NCI-H1694 (cell line): ENCODE measurements around the gene ABHD6.
"Not testable (repeated sequence)": the region's sequence is repeated elsewhere in the genome, so short reads cannot be mapped to it uniquely, and the experiment has no call there.

Experiments
- DNase-seq: peaks from one replicate; lab custom pipeline; 2025; lab: John Stamatoyannopoulos, UW

ABHD6 gene

DNA sequence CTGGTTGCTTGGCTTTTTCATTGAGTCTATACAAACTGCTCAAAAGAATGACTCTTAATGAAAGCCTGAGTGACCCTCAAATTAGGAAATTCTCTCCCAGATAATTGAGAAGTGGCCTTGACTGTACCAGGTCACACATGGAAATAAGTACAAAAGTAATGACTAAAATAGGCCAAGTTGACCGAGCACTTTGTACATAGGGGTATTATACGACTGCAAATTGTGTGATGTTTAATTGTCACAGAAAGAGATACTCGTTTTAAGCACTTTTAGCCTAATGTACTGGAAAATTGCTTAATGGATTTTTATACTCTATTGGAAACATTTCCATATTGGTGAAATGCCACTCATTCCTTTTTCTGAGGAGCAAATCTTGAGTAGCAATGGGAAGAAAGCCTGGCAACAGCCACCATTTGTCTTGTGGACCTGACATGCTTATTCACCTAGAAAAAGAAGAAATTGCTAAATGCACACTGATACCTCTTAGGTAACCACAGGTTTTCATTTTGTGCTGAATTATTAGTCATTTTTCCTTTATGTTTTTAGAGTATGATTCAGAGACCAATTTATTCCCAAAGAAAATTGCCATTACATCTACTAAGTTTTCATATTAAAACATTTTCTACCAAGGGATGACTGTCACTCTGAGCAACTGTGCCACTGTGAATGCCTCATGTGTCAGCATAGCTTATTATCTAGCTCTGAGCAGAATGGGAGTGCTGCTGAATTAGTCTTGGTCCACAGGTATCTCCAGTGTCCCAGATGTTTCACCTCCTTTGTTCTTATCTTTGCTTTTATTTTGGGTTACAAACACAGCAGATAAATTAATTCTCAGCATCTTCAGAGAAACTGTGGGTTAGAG, 86.2 kb downstream of the ABHD6 start:
- no peak for DNase-seq

DNA sequence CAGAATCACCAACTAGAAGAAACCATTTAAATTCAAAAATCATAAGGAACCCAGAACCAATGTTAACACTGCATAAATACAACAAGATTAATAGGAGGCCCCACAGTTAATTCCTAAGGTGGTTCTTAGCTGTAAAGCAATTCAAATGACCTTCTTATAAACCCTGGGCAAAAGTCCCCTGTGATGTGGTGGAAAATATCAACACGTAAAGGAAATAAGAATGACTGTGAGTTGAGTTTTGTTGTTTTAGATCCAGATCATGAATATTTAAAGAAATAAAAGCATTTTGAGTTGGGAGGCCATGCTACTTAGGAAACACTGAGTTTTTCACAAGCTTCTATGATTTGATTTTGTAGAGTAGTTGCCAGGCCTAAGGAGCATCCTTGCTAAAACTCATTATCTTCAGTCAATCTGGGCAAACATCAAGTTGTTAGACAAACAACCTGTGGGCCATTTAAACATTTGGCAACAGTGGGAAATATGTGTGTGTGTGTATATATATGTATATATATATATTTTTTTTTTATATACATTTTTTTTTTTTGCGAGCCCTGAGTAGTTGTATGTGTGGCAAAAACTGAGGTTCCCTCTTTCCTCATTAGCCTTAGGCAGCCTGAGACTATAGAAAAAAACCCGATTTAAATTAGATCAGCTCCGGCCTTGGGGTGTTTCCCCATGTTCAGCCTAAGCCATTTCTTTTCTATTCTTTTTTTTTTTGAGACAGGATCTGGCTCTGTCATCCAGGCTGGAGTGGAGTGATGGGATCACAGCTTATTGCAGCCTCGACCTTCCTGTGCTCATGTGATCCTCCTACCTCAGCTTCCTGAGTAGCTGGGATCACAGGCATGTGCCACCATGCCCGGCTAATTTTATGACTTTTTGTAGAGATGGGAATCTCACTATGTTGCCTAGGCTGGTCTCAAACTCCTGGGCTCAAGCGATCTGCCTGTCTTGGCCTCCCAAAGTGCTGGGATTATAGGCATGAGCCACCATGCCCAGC, 87.1 kb downstream of the ABHD6 start:
- DNase-seq: no peak

DNA sequence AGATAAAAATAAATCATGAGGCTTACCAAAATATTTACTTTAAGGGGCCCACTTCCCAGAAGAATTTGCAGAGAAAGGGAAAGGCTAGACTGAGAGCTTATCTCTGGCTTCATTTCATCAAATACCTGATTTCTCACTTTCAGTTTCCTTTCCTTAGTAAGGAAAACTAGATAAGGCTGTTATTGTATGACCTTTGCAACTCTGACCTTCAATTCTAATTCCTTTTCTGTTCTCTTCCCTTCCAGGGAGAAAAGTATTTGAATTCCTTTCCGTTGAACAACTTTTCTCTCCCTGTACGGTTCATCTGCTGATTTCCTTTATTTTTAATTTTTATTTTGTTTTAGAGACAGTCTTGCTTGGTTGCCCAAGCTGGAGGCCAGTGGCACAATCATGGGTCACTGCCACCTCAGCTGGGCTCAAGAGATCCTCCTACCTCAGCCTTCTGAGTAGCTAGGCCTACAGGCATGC, 88.0 kb downstream of the ABHD6 start:
- DNase-seq: no peak

DNA sequence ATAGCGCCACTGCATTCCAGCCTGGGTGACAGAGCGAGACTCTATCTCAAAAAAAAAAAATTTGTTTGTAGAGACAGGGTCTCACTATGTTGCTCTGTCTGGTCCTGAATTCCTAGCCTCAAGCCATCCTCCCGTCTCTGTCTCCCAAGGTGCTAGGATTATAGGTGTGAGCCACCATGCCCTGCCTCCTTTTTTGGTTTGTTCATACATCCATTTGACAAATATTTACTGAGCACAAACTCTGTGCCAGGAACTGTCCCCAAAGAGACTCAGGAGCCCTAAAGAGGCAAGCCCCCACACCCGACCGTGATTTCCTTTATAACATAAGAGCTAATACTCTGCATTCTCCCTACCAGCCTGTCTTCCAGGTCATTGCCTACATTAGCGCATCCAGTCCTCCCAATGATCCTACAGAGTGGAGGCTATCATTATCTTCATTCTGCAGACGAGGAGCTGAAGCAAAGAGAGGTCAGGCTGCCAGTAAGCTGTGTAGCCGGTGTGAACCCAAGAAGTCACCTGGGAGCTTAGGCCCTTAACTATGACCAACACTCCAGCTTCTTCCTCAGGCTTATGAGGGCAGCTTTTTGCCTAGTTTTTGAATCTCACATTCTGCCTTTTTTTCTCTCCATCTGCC, 88.8 kb downstream of the ABHD6 start:
- no peak for DNase-seq

DNA sequence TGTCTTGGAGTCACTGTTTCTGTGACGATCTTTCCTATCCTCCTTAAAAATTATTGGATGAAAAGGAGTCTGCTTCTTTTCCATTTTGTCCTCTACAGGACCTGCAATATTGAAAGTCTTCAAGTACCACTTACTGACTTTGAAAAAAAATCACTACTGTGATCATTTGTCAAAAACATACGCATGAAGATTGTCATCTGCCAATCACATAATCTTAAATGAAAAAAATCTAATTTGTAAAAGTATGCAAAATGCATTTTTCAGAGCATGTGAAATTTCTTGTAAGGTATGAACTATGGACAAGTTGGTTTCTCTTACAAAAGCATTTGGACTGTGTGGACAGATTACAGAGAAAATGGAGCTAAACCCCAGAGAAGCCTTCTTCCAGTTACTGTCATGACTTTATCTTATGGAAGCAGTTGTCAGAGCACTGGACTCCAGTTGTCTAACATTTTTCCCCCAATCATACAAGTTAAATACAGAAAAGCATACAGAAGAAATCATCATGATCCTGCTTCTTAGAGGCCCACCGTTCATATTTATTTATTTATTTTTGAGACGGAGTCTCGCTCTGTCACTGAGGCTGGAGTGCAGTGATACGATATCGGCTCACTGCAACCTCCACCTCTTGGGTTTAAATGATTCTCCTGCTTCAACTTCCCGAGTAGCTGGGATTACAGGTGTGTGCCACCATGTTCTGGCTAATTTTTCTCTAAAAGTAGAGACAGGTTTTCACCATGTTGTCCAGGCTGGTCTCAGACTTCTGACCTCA, 91.7 kb downstream of the ABHD6 start:
- no peak for DNase-seq

DNA sequence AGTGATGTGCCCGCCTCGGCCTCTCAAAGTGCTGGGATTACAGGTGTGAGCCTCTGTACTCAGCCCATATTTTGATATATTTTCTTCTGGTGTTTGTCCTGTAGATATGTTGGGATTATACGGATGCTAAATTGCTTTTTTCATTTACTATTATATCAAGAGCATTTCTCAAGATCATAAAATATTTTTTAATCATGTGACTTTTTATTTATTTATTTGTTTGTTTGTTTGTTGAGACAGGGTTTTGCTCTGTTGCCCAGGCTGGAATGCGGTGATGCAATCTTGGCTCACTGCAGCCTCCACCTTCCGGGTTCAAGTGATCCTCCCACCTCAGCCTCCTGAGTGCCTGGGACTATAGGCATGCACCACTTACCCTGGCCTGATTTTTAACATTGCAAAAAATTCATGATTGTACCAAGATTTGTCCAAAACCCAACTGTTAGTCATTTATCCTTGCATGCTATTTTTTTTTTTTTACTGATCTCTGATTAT, 92.4 kb downstream of the ABHD6 start:
- DNase-seq: no peak

DNA sequence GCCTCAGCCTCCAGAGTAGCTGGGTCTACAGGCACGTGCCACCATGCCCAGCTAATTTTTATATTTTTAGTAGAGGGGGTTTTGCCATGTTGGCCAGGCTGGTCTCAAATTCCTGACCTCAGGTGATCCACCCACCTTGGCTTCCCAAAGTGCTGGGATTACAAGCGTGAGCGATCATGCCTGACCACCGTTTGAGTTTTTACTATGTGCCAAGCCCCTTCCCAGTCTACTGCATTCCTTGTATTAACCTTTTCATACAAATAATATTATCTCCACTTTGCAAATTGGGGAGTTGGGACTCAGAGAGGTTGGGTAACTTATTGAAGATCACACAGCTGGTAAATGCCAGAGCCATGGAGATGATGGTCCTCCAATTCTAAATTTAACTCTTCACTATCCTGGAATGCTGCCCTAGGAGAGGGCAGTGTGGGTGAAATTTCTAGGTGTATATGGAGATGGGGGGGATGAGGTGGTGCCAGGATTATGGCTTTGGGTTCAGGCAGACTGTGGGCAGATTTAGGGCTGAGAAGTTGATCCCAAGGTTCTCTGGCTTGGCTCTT, 94.1 kb downstream of the ABHD6 start:
- no peak for DNase-seq

DNA sequence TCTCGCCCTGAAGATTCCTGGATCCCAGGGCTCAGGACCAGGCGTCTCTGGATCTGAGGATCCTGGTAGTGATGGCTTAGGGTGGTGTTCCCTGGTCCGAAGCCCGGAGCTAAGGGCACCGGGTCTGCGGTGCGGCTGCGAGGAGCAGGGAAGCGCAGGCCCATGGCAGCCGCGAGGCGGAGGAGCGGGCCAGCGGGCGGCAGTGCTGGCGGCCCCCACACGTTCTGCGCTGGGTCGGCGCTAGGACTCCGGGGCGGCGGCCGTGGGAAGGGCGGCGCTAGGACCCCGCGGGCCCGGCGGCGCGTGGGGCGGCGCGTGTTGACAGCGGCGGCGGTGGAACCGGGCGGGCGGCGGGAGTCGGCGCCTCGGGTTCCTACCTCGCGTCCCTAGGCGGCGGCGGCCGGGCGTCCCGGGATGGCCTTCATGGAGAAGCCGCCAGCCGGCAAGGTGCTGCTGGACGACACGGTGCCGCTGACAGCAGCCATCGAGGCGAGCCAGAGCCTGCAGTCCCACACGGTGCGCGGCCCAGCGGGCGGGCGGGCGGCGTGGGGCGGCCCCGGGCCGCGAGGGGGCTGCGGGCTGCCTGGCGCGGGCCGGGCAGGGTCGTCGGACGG, 95.1 kb downstream of the ABHD6 start, which contains the start of gene PXK:
Gene PXK (plus strand): TSS at position 318 of the 614 bp plus-strand sequence. CDS start 97 bp downstream, at position 415.
- DNase-seq: no peak

DNA sequence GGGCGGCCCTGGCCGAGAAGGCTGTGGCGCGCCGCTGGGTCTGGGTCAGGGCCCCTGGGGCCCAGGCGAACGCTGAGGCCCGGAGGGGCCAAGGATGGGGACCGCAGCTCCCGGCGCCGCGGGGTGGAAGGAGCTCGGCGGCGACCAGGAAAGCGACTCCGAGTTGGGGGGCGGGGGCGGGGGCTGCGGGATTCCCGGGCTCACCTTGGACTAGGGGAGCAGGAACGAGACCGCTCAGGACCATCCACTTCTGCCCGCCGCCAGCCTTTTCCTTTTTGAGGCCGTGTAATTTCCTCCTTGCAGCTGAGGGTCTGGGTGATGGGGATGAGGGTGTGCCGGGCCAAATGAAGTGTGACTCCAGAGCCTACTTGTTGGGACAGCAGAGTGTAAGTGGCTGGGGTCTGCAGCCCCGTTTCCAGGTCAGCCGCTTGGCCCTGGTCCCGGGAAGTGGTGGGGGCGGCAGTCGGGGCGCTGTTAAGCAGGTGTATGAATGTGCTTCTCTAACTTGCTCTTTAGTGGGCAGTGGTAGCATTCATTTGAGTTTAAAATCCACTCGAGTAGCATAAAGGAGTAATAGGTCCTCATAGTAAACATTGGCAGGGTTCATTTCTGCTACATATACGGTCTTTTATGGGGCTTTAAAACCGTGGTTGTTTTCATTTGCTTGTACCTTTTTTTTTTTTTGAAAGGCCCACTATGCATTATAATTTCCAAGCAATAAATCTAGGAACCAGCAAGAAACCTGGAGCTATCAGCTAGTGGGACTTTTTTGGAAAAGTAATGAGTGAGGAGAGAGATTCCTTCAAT, 95.8 kb downstream of the ABHD6 start:
- DNase-seq: no peak

DNA sequence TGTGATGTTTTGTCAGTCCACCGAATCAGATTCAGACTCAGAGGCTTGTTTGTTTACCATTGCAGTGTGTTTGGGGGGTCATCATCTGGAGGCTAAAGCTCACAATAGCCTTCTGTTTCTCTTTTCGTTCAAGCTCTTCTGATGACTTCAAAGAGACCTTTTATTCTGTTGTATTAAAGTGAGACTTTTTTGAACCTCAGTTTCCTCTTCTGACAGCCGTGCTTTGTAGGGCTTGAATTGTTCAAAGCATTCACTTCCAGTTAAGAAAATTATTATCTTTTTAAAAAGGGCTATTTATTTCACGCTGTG, 96.4 kb downstream of the ABHD6 start:
- no peak for DNase-seq

DNA sequence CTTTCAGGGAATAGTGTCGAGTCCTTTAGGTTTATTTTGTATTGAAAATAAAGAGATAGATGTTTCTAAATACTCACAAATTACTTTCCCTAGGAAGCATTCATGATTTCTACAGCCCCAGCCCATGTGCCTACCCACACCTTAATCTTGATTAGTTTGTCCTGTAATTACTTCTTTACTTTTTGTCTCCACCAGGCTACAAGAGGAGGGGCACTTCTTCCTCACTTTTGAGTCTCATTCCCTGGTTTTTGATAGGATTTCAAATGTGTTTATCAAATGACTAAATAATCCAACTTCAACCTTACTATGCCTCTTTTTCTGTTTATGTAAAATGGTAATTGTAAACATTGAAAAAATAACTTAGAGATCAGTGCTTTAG, 96.9 kb downstream of the ABHD6 start:
- DNase-seq: no peak

DNA sequence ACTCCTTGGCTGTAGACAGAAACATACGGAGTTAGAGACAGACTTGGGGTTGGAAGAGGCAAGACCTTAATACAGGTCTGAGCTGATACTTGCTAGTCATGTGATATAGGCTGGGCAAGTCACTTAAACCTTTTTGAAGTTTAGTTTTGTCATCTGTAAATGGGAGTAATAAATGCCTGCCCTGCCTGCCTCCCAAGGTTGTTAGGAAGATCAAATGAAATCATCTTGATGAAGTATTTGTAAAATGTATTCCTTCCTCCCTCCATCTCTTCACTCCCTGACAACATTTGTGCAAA, 98.0 kb downstream of the ABHD6 start:
- DNase-seq: no peak

DNA sequence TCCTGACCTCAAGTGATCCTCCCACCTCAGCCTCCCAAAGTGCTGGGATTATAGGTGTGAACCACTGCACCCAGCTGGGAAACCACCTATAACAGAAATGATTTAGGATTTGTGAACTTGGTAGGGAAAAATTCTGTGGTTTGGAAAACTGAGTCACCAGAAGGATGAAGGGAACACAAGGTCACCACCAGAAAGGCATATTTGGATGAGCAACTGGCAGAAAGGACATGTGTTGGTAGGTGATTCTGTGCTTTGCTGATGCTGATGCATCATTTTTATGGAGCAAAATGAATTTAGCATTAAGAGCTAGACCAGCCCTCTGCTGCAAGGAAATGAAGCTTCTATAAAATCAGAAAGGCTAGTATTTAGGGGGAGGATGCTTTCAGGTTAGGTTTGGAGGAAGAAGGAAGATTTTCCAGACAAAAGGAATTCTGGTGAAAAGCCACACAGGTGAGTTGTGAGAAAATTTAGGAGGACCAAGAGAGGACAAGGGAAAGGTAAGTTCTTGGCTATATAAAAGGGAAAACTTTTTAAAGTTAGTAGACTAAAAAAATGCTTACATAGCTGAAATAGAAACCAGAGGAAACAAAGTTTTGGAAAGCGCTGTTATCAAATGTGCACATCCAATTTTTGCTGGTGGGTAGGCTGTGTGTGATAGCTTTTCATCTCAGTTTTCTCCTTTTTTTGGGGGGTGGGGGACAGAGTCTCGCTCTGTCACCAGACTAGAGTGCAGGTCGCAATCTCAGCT, 98.7 kb downstream of the ABHD6 start:
- no peak for DNase-seq

DNA sequence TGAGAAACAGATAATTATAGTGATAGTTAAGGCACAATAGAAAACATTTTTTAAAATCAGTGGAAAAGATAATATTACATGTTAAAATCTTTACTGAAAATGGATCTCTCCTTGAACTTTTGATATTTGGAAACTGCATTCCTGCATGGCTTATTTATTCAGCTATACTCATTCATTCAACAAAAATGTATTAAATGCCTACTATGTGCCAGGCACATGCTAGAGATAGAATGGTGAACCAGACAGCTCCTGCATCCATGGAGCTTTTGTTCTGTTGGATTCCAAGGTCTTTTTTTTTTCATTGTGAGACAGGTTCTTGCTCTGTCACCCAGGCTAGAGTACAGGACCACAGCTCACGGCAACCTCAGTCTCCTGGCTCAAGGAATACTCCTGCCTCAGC, 99.6 kb downstream of the ABHD6 start:
- DNase-seq: no peak

DNA sequence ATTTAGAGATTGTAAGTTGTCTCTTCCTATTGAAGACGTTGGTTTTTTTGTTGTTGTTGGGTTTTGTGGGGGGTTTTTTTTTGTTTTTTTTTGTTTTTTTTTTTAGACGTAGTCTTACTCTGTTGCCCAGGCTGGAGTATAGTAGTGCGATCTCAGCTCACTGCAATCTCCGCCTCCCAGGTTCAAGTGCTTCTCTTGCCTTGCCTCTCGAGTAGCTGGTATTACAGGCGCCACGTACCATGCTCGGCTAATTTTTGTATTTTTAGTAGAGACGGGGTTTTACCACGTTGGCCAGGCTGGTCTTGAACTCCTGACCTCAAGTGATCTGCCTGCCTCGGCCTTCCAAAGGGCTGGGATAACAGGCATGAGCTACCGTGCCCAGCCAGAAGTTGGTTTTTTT, 101.6 kb downstream of the ABHD6 start:
- DNase-seq: not testable (repeated sequence)

DNA sequence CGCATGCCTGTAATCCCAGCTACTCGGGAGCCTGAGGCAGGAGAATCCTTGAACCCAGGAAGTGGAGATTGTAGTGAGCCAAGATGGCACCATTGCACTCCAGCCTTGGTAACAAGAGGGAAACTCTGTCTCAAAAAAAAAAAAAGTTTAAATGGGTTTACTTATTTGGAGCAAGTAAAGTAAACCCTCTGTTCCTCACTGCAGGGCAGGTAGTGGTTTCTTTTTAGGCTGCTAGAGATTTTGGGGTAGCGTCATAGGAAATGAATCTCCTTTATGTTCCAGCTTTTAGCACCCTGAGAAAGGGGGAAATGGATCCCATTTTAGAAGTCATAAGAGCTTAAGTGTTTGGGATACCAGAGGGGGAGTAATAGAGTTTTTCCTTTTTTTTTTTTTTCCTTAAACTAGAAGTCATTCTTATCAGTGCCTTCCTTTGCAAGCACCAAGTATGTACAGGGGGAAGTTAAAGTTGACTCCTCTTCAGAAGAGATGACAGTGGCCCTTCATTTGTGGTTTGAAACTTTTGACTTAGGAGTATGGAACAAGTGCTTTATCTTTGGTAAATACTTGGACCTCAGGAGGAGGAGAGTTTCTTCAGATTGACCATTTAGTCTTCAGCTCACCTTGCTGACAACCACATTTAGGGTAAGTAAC, 103.1 kb downstream of the ABHD6 start:
- no peak for DNase-seq

DNA sequence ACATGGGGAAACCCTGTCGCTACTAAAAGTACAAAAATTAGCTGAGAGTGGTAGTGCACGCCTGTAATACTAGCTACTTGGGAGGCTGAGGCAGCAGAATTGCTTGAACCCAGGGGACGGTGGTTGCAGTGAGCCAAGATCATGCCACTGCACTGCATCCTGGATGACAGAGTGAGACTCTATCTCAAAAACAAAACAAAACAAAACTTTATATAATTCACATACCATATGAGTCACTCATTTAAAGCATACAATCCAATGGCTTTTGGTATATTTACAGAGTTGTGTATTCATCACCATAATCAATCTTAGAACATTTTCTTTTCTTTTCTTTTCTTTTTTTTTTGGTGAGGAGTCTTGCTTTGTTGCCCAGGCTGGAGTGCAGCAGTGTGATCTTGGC, 103.8 kb downstream of the ABHD6 start:
- no peak for DNase-seq

DNA sequence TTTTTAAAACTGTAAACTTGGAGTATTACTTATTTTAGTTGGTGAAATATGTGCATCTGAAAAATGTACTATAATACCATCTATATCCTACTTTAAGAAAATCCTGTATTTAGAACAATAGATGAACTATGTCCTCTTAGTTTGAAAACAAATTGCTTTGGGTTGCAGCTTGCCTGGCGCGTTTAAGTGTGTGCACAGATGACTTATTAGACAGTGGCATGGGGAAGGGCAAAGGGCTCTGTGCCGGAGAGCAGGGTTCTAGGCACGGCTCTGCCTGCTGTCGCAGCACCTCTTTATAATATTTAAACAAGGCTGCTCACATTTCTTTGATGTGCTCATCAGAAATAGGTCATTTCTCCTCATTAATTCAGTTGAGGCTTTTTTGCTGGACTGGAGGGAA, 105.1 kb downstream of the ABHD6 start:
- no peak for DNase-seq
